Cerebellar nuclear complex (tissue), 1 donor: ENCODE data around the gene HADHA.
"Not testable (repeated sequence)": the region's sequence is repeated elsewhere in the genome, so short reads cannot be mapped to it uniquely, and the experiment has no call there.

ENCODE experiments used
- DNase-seq, 2 experiments: peaks; one replicate each; lab custom pipeline; 2025; lab: John Stamatoyannopoulos, UW

HADHA gene

GRCh38 chr2:26244309-26245230 is at the start of gene HADHA, which contains the start of gene HADHB:
Gene HADHA, minus strand, starts transcription at chr2:26244632. Its CDS starts 36 bp downstream, at chr2:26244596.
Gene HADHB, plus strand, starts transcription at chr2:26244939. Its CDS starts 9,316 bp downstream, at chr2:26254255.
- peak in 1 of 2 experiments; percentile 56 for DNase-seq

- DNase-seq, result no peak
These were observed 48.2 kb upstream of the HADHA start for GRCh38 chr2:26292646-26293045.

- no peak for DNase-seq
These were observed 45.6 kb upstream of the HADHA start for GRCh38 chr2:26290001-26290400.

GRCh38 chr2:26285931-26286330 is 41.5 kb upstream of the HADHA start:
- no peak for DNase-seq

- DNase-seq, result no peak
These were observed 39.7 kb upstream of the HADHA start for GRCh38 chr2:26284132-26284531.

- no peak for DNase-seq
These were observed 39.2 kb upstream of the HADHA start for GRCh38 chr2:26283606-26284005.

- no peak for DNase-seq
These were observed 36.8 kb upstream of the HADHA start for GRCh38 chr2:26281226-26281625.

GRCh38 chr2:26279886-26280285 is 35.5 kb upstream of the HADHA start:
- no peak for DNase-seq

GRCh38 chr2:26276484-26277227 is 32.2 kb upstream of the HADHA start:
- no peak for DNase-seq

- no peak for DNase-seq
These were observed 29.7 kb upstream of the HADHA start for GRCh38 chr2:26274058-26274613.

GRCh38 chr2:26273501-26273900 is 29.1 kb upstream of the HADHA start:
- no peak for DNase-seq

- no peak for DNase-seq
These were observed 25.9 kb upstream of the HADHA start for GRCh38 chr2:26270373-26270772.

GRCh38 chr2:26269571-26270158 is 25.2 kb upstream of the HADHA start:
- no peak for DNase-seq

- not testable (repeated sequence) for DNase-seq
These were observed 24.4 kb upstream of the HADHA start for GRCh38 chr2:26268670-26269385.

GRCh38 chr2:26268213-26268612 is 23.8 kb upstream of the HADHA start:
- no peak for DNase-seq

GRCh38 chr2:26258836-26259235 is 14.4 kb upstream of the HADHA start:
- not testable (repeated sequence) for DNase-seq

GRCh38 chr2:26255759-26256384 is 11.4 kb upstream of the HADHA start:
- no peak for DNase-seq

- DNase-seq, result peak; percentile 87 to 94
These were observed 7.5 kb upstream of the HADHA start for GRCh38 chr2:26251893-26252292.

- no peak for DNase-seq
These were observed 5.2 kb upstream of the HADHA start for GRCh38 chr2:26249625-26250024.

GRCh38 chr2:26246818-26247217 is 2.4 kb upstream of the HADHA start:
- no peak for DNase-seq

GRCh38 chr2:26245810-26246209 is 1.4 kb upstream of the HADHA start:
- DNase-seq, result no peak
